K562 (cell line): ENCODE results near the gene CHCHD4. TPM values are rescaled to one million over a fixed set of nuclear protein-coding genes. Genes with fewer than 3 reads are reported as not detected.
A peak's percentile ranks its signal among the peaks of the same experiment; 100 is the strongest.

Experiments
- ATAC-seq: fragments of 200-7000 bp; cut with Tn5 transposase; 3 replicates; pipeline ENCODE4 v1.9.1; 2020; ENCODE audit warnings: moderate library complexity
- BruUV-seq: library from RNA; stranded (reverse); fragments of 400-500 nt; replicated peaks from 2 replicates; lab custom pipeline; 2021; lab: Mats Ljungman, UMichigan
- CTCF ChIA-PET: fragments of 300-600 bp; formaldehyde crosslinking; extraction: SDS; loops from one replicate; lab custom pipeline; 2021; ENCODE audit warnings: low intra/inter-chr PET ratio; lab: Yijun Ruan, JAX
- POLR2A ChIA-PET: fragments of 300-600, 350-650 bp; sonication (Branson Sonifier 250); formaldehyde crosslinking; extraction: SDS; loops from one replicate; lab custom pipeline; 2021; ENCODE audit warnings: antibody characterized with exemption, inconsistent platforms; lab: Yijun Ruan, JAX
- DNase-seq, 4 experiments: peaks; one replicate each; pipeline versions ENCODE4 v3.0.0 to v3.0.0-alpha.2; 2011 to 2018; ENCODE audit warnings: low spot score in 3 of 4, mixed read lengths in 3 of 4; ENCODE audit errors: extremely low read depth in 1 of 4
- FAIRE-seq: peaks from 2 replicates; lab custom pipeline; 2011; peaks lifted over from hg19 to GRCh38; lab: Jason Lieb, UNC
- H2AFZ ChIP-seq: 2 replicates; pipeline ENCODE4 v1.6.0; 2011; ENCODE audit warnings: low read depth, low read length, control low read depth, inconsistent platforms
- H3K27ac ChIP-seq: fragments of 200-600 bp; 3 replicates; pipeline ENCODE4 v1.8.0; 2011; ENCODE audit warnings: low read depth, mild to moderate bottlenecking, control low read depth, inconsistent platforms, low read length, moderate library complexity, mixed read lengths; ENCODE audit errors: extremely low read depth
- H3K27me3 ChIP-seq, 2 experiments: fragments of 300-600 bp in 1 of 2; 2 replicates in 1 of 2; 3 replicates in 1 of 2; pipeline versions ENCODE4 v1.6.0 to v1.8.0; 2011; ENCODE audit warnings: inconsistent platforms in 2 of 2, low read length in 2 of 2, mild to moderate bottlenecking in 1 of 2, mixed read lengths in 1 of 2, moderate library complexity in 1 of 2; ENCODE audit not compliant: control insufficient read depth in 2 of 2, insufficient read depth in 2 of 2
- H3K36me3 ChIP-seq: fragments of 300-600 bp; 3 replicates; pipeline ENCODE4 v1.8.0; 2011; ENCODE audit warnings: mild to moderate bottlenecking, low read length, inconsistent platforms; ENCODE audit not compliant: control insufficient read depth, insufficient read depth
- H3K4me1 ChIP-seq, 2 experiments: fragments of 200-600 bp in 1 of 2; replicated peaks in 1 of 2; 2 replicates in 1 of 2; 3 replicates in 1 of 2; pipeline versions ENCODE4 v1.5.1 to v1.8.0; 2011; ENCODE audit warnings: inconsistent platforms in 2 of 2, low read length in 2 of 2, mild to moderate bottlenecking in 1 of 2, mixed read lengths in 1 of 2, moderate library complexity in 1 of 2; ENCODE audit not compliant: control insufficient read depth in 2 of 2, insufficient read depth in 2 of 2
- H3K4me2 ChIP-seq: 2 replicates; pipeline ENCODE4 v1.6.1; 2011; ENCODE audit warnings: low read length, control low read depth, inconsistent platforms, mixed read lengths; ENCODE audit not compliant: insufficient read depth
- H3K4me3 ChIP-seq: fragments of 200-600 bp; sonication (generic), shearing (Covaris generic); 2 replicates; pipeline ENCODE4 v1.5.1; 2016; ENCODE audit warnings: control low read depth, inconsistent platforms
- H3K79me2 ChIP-seq: fragments of 200-600 bp; 3 replicates; pipeline ENCODE4 v1.8.0; 2011; ENCODE audit warnings: low read length, inconsistent platforms; ENCODE audit not compliant: control insufficient read depth, insufficient read depth
- H3K9ac ChIP-seq, 2 experiments: 2 replicates each; pipeline versions ENCODE4 v1.6.0 to v1.6.1; 2011; ENCODE audit warnings: low read depth in 2 of 2, low read length in 2 of 2, control low read depth in 1 of 2, inconsistent platforms in 1 of 2, mild to moderate bottlenecking in 1 of 2, mixed read lengths in 1 of 2; ENCODE audit not compliant: insufficient read depth in 1 of 2
- H3K9me1 ChIP-seq: one replicate; pipeline ENCODE4 v1.6.0; 2011; ENCODE audit warnings: inconsistent platforms, mild to moderate bottlenecking, low read length, moderate library complexity; ENCODE audit not compliant: control insufficient read depth, insufficient read depth
- H3K9me3 ChIP-seq: replicated peaks from 2 replicates; pipeline ENCODE4 v1.5.1; 2011; ENCODE audit warnings: low read depth, low read length, inconsistent platforms; ENCODE audit not compliant: control insufficient read depth, insufficient read depth
- H4K20me1 ChIP-seq: replicated peaks from 2 replicates; pipeline ENCODE4 v1.6.1; 2011; ENCODE audit warnings: low read length, inconsistent platforms, mixed read lengths; ENCODE audit not compliant: control insufficient read depth, insufficient read depth
- CREBBP ChIP-seq: IDR thresholded peaks from one replicate; pipeline ENCODE4 v1.6.1; 2012; ENCODE audit warnings: low read depth, mild to moderate bottlenecking, control low read depth, inconsistent platforms, low read length
- GMEB1 ChIP-seq: fragments of 250-450 bp; sonication (Bioruptor Pico); IDR thresholded peaks from 2 replicates; pipeline ENCODE4 v1.4.0; 2020; ENCODE audit warnings: mild to moderate bottlenecking
- ILK ChIP-seq: fragments of 450-650 bp; IDR thresholded peaks from 2 replicates; pipeline ENCODE4 v1.6.1; 2016; ENCODE audit warnings: missing genetic modification characterization, low read depth, mild to moderate bottlenecking, missing compliant biosample characterization, moderate library complexity, borderline replicate concordance
- WGBS: fragments of 100-300 bp; shearing (Covaris generic); methylation state at CpG from one replicate; pipeline ENCODE4 v1.1.6; 2016; ENCODE audit warnings: low coverage, mixed read lengths; ENCODE audit not compliant: insufficient coverage; ENCODE audit errors: missing lambda C conversion rate; 5-methylcytosine and 5-hydroxymethylcytosine counted together
- in situ Hi-C: fragments of 300-500 bp; cut with MboI; formaldehyde crosslinking; loops from 4 replicates; pipeline ENCODE4 v1.15.0; 2018; ENCODE audit warnings: inconsistent platforms, mixed read lengths
- intact Hi-C: fragments of 100-400 bp; cut with micrococcal nuclease; formaldehyde crosslinking; loops from 2 replicates; pipeline ENCODE4 v1.14.2; 2022
- polyA plus RNA-seq, 8 experiments: library from polyadenylated mRNA; depleted of rRNA in 4 of 8; stranded (reverse) in 5 of 8; unstranded in 3 of 8; fragments of >200 nt; fragmentation: Nextera tagmentation in 2 of 8; fragmentation: Illumina TruSeq in 1 of 8; extraction: Ambion mirVana in 2 of 8; extraction: Trizol in 1 of 8; gene quantifications; 2 replicates each; pipeline versions ENCODE4 v1.2.1 to v1.2.3, GENCODE V29; 2011 to 2014; ENCODE audit warnings: inconsistent platforms in 1 of 8, missing spikeins in 1 of 8
- total RNA-seq, 7 experiments: library from RNA; depleted of rRNA in 6 of 7; stranded (reverse); fragments of >200 nt in 6 of 7; fragmentation: Illumina TruSeq in 2 of 7; extraction: Trizol in 2 of 7; gene quantifications; 2 replicates each; pipeline versions ENCODE4 v1.2.1 to v1.2.3, GENCODE V29; 2011 to 2021; ENCODE audit warnings: low replicate concordance in 1 of 7

The CHCHD4 gene
- total and polyA plus RNA-seq, 9 of the 15 experiments (the other 6 are each of a cell fraction or from before 2014, with no cell fraction given), result 55.4 to 225 (median 77.2) TPM

- POLR2A ChIA-PET, result interaction anchor here (0.6 to 3.6 kb wide), 10 partner anchors 8 to 272 kb away, joined by 3 to 18 read pairs (median 5); partner anchors contain the start of genes CHCHD4, LSM3, TMEM43 and XPC
These were observed 20.6 kb upstream of the CHCHD4 start for GRCh38 chr3:14145236-14145635.

More at GRCh38 chr3:14145236-14145635, 20.6 kb upstream of the CHCHD4 start:
- Histone ChIP-seq H3K4me2 (no peak overlapping the region), H3K9me3 (no peaks in the 10 kb centered on the region), H3K27me3 (no peaks in the 10 kb centered on the region), H3K9me1 (no peaks in the 10 kb centered on the region), H2AFZ (no peak overlapping the region), H3K27ac (peak overlapping the region; percentile 67; the same call in 2 of the 3 replicates), H3K9ac (no peak overlapping the region), H4K20me1 (no peaks in the 10 kb centered on the region)
- 91% methylated on average over 9 of the region's 9 CpGs for WGBS
- FAIRE-seq (no peak), DNase-seq (no peak), ATAC-seq (no peak)
- in situ Hi-C loops, result no loop called here
- no TSS peak for BruUV-seq
- CTCF ChIA-PET, result no interaction called here
- no peak for TF ChIP-seq CREBBP
- TF ChIP-seq GMEB1, result no peak
- TF ChIP-seq ILK (tag), result no peak
- TF ChIP-seq, all 486 proteins: peak for 0
- no peaks in the 10 kb centered on the region for H3K79me2 ChIP-seq
- H3K4me3 ChIP-seq, result no peak overlapping the region
- peaks cover 71% of the 10 kb centered on the region; the same call in 2 of the 3 replicates for H3K36me3 ChIP-seq
- peaks cover 13 to 14% of the 10 kb centered on the region in 2 experiments for H3K4me1 ChIP-seq
- intact Hi-C loops, result no loop called here
